ENCODE data around the gene CCDC185. TPM values are rescaled to one million over a fixed set of nuclear protein-coding genes. Genes with fewer than 3 reads are reported as not detected.

CCDC185 gene
- polyA plus RNA-seq, 1 experiment, result not detected

DNA sequence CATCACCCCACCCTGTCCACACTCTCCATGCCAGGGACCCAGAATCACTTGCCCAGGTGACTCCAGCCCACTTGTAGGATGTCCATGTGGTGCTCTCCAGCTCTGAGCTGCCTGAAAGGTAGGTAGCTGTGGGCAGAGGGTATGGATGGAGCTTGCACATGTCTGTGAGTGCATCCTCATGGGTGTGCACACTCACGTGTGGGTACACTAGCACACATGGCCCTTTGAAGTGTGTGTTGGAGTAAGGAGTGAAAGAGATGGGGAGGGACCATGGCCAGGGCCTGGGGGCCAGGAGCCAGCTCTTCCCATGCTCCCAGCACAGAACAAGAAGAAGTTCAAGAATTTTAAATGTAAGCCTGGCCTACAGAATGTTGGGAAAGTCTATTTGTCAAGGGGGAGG lies 50.2 kb downstream of the CCDC185 start:
- no peak for DNase-seq (ENCODE audit: low read depth)
- ChIA-PET CTCF (no interaction called here), POLR2A (no interaction called here)
- no peak overlapping the region for H3K4me3 ChIP-seq (ENCODE audit: low read depth, low read length)
- H3K36me3 ChIP-seq (ENCODE audit: control insufficient read depth, insufficient read depth, low read length), result no peaks in the 10 kb centered on the region
- TF ChIP-seq, protein P1, sequence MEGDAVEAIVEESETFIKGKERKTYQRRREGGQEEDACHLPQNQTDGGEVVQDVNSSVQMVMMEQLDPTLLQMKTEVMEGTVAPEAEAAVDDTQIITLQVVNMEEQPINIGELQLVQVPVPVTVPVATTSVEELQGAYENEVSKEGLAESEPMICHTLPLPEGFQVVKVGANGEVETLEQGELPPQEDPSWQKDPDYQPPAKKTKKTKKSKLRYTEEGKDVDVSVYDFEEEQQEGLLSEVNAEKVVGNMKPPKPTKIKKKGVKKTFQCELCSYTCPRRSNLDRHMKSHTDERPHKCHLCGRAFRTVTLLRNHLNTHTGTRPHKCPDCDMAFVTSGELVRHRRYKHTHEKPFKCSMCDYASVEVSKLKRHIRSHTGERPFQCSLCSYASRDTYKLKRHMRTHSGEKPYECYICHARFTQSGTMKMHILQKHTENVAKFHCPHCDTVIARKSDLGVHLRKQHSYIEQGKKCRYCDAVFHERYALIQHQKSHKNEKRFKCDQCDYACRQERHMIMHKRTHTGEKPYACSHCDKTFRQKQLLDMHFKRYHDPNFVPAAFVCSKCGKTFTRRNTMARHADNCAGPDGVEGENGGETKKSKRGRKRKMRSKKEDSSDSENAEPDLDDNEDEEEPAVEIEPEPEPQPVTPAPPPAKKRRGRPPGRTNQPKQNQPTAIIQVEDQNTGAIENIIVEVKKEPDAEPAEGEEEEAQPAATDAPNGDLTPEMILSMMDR (IDR thresholded peaks at IDR 0.05; ENCODE audit: insufficient read depth, low read depth, low read length), result no peak
- 0 out of 2 replicates have a peak, but pooled peaks cover 2% of the 10 kb centered on the region for H3K27me3 ChIP-seq (ENCODE audit: control insufficient read depth, insufficient read depth, low read length)

DNA sequence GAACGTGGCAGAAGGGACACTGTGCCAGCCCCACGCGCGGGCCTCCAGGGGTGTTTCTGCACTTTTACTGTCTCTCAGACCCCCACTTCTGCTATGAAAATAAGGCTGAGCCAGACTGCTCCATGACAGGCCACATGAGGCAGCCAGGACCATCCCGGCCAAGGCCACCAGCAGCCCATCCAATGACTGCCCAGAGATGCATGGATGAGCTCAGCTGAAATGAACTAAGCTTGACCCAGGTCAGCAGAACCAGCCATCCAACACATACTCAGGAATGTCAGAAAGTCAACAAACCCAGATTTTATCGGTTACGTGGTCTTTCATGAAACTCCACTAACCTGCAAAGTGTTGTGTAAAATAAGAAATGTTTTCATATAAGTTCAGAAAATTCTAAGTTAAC lies 51.2 kb downstream of the CCDC185 start:
- TF ChIP-seq, protein P1 (IDR thresholded peaks at IDR 0.05; ENCODE audit: insufficient read depth, low read depth, low read length), result no peak
- Histone ChIP-seq H3K4me3 (ENCODE audit: low read depth, low read length) (no peak overlapping the region), H3K36me3 (ENCODE audit: control insufficient read depth, insufficient read depth, low read length) (no peaks in the 10 kb centered on the region), H3K27me3 (ENCODE audit: control insufficient read depth, insufficient read depth, low read length) (0 out of 2 replicates have a peak, but pooled peaks cover 2% of the 10 kb centered on the region)
- CTCF ChIA-PET, result no interaction called here
- POLR2A ChIA-PET, result no interaction called here
- DNase-seq (ENCODE audit: low read depth), result no peak

Small RNAs within 50 kb of the gene (small RNA-seq; reads per million reads assigned to genes)
- not detected for gene RNU4-57P (ENCODE audit: insufficient read length, low read depth, low replicate concordance)

Other genes with a start within 250 kb of the CCDC185 start
- 0.16 and 0.32 TPM in 2 replicates for gene SUSD4, start 29.2 kb upstream of the CCDC185 start, polyA plus RNA-seq (2011; rRNA removed)

Data from BJ (cell line).